ENCODE data around the gene CLASP2.
"Not testable (repeated sequence)": the region's sequence is repeated elsewhere in the genome, so short reads cannot be mapped to it uniquely, and the experiment has no call there.

Gene CLASP2

DNA sequence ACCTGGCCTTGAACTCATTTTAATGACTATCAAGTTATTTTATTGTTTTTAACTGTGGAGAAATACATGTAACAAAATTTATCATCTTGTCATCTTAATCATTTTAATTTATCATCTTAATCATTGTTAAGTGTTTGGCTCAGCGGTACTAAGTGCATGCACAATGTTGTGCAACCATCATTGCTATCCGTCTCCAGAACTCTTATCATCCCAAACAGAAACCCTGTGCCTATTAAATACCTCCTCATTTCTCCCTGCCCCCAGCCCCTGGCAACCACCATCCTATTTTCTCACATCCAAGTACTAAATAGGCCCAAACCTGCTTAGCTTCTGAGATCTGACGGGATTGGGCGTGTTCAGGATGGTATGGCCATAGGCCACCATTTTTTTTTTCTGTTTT is 226.3 kb downstream of the CLASP2 start:
- Histone ChIP-seq H3K27ac (ENCODE audit: low read depth, low read length) (no peak overlapping the region), H3K9me3 (ENCODE audit: control insufficient read depth in 5 of 5, low read length in 5 of 5) (no peaks in the 10 kb centered on the region), H3K4me1 (ENCODE audit: control insufficient read depth in 5 of 5, insufficient read depth in 5 of 5, low read length in 5 of 5) (peaks cover 0 to 3% (median 0%) of the 10 kb centered on the region in 5 donors), H3K27me3 (ENCODE audit: control insufficient read depth in 5 of 5, insufficient read depth in 4 of 5, low read length in 5 of 5) (no peaks in the 10 kb centered on the region), H3K9ac (ENCODE audit: low read length in 5 of 5) (no peak overlapping the region), H3K36me3 (ENCODE audit: control insufficient read depth in 5 of 5, insufficient read depth in 5 of 5, low read length in 5 of 5) (no peaks in the 10 kb centered on the region), H3K4me3 (ENCODE audit: low read depth in 1 of 5, low read length in 5 of 5) (no peak overlapping the region)

DNA sequence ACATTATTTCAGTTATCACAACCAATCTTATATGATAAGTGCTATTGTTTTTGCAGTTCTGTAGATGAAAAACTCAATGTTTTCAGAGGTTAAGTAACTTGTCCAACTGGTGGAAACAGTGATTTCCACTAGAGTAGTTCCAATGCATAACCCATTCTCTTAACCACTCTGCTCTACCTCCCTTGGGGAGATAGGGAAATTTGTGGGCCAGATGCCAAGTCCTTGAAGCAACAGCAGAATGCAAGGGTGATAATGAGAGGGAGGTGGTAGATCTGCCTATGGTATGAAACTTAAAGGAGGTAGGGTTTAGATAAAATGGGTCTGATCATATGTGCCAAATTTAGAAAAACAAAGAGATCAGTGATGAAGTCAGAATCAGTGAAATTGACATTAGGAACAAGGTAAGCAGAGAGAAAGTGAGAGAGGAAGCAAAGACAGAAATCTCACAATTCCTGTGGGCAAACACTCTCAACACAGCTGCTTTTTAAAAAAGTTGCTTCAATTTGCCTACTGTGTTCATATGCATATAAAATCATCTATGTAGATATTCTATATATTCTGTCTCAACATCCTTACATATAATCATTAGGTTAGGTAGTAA is 227.3 kb downstream of the CLASP2 start:
- H3K4me3 ChIP-seq (ENCODE audit: low read depth in 1 of 5, low read length in 5 of 5): no peak overlapping the region
- no peaks in the 10 kb centered on the region for H3K27me3 ChIP-seq (ENCODE audit: control insufficient read depth in 5 of 5, insufficient read depth in 4 of 5, low read length in 5 of 5)
- H3K4me1 ChIP-seq (ENCODE audit: control insufficient read depth in 5 of 5, insufficient read depth in 5 of 5, low read length in 5 of 5): peaks cover 0 to 3% (median 0%) of the 10 kb centered on the region in 5 donors
- no peak overlapping the region for H3K27ac ChIP-seq (ENCODE audit: low read depth, low read length)
- H3K9ac ChIP-seq (ENCODE audit: low read length in 5 of 5): no peak overlapping the region
- H3K9me3 ChIP-seq (ENCODE audit: control insufficient read depth in 5 of 5, low read length in 5 of 5): no peaks in the 10 kb centered on the region
- H3K36me3 ChIP-seq (ENCODE audit: control insufficient read depth in 5 of 5, insufficient read depth in 5 of 5, low read length in 5 of 5): no peaks in the 10 kb centered on the region

DNA sequence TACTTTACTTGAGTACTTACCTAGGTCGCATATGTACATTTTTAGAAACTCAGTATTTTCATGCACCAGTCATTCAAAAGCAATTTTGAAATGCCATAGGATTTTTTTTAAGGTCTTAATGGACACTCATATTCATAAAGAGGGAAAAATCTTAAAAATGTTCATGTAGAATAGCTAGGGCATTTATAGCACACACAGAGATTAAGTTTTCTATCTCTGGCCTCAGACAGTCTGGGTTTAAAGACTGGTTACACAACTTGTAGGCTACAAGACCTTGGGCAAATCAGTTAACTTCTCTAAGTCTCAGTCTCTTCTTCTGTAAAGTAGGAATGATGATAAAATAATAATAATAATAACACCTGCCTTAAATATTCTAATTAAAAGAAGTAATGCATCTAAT is 229.4 kb downstream of the CLASP2 start:
- Histone ChIP-seq H3K9ac (ENCODE audit: low read length in 5 of 5) (no peak overlapping the region), H3K9me3 (ENCODE audit: control insufficient read depth in 5 of 5, low read length in 5 of 5) (no peaks in the 10 kb centered on the region), H3K27ac (ENCODE audit: low read depth, low read length) (no peak overlapping the region), H3K4me3 (ENCODE audit: low read depth in 1 of 5, low read length in 5 of 5) (no peak overlapping the region), H3K27me3 (ENCODE audit: control insufficient read depth in 5 of 5, insufficient read depth in 4 of 5, low read length in 5 of 5) (no peaks in the 10 kb centered on the region), H3K4me1 (ENCODE audit: control insufficient read depth in 5 of 5, insufficient read depth in 5 of 5, low read length in 5 of 5) (peaks cover 0 to 3% (median 0%) of the 10 kb centered on the region in 5 donors), H3K36me3 (ENCODE audit: control insufficient read depth in 5 of 5, insufficient read depth in 5 of 5, low read length in 5 of 5) (no peaks in the 10 kb centered on the region)

DNA sequence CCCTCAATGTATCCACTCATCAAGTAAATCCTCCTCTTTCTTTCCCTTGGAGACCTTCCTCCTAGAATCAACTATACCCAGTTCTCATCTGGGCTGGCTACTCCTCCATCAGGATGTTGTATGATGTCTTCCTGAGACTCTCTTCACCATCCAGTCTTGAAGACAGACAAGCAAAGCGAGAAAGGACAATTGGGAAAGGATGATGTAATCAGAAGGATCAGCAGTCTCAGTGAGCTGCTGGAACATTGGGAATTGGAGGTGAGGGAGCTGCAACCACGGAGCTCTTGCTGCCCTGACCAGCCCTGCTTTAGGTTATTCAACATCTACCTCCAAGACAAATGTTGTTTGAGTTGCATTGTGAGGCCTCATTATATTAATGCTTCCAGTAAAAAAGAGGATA is 229.8 kb downstream of the CLASP2 start:
- Histone ChIP-seq H3K9me3 (ENCODE audit: control insufficient read depth in 5 of 5, low read length in 5 of 5) (no peaks in the 10 kb centered on the region), H3K9ac (ENCODE audit: low read length in 5 of 5) (no peak overlapping the region), H3K4me1 (ENCODE audit: control insufficient read depth in 5 of 5, insufficient read depth in 5 of 5, low read length in 5 of 5) (peaks cover 0 to 3% (median 0%) of the 10 kb centered on the region in 5 donors), H3K27ac (ENCODE audit: low read depth, low read length) (no peak overlapping the region), H3K4me3 (ENCODE audit: low read depth in 1 of 5, low read length in 5 of 5) (no peak overlapping the region), H3K27me3 (ENCODE audit: control insufficient read depth in 5 of 5, insufficient read depth in 4 of 5, low read length in 5 of 5) (no peaks in the 10 kb centered on the region), H3K36me3 (ENCODE audit: control insufficient read depth in 5 of 5, insufficient read depth in 5 of 5, low read length in 5 of 5) (no peaks in the 10 kb centered on the region)

DNA sequence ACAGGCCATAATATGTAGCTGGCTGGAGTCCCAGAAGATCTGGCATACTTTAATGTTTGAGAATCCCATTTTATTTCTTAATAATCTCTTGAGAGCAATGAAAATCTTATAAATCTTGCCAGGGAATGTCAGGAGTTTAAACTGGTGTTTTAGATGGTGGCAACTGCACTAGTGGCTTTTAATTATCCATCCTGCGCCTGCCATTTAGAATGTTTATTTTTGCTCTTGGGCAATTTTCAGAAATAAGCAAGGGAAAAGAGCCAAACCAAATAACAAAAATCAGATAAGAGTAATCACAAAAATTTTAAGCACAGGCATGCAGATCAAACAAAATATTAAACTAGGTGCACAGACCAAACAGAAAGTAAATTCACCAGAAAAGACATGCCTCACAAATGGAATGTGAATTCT is 235.9 kb downstream of the CLASP2 start:
- H3K27ac ChIP-seq (ENCODE audit: low read depth, low read length): no peak overlapping the region
- H3K4me3 ChIP-seq (ENCODE audit: low read depth in 1 of 5, low read length in 5 of 5): no peak overlapping the region
- no peaks in the 10 kb centered on the region for H3K36me3 ChIP-seq (ENCODE audit: control insufficient read depth in 5 of 5, insufficient read depth in 5 of 5, low read length in 5 of 5)
- peaks cover 0 to 12% (median 4%) of the 10 kb centered on the region in 5 donors for H3K4me1 ChIP-seq (ENCODE audit: control insufficient read depth in 5 of 5, insufficient read depth in 5 of 5, low read length in 5 of 5)
- H3K27me3 ChIP-seq (ENCODE audit: control insufficient read depth in 5 of 5, insufficient read depth in 4 of 5, low read length in 5 of 5): no peaks in the 10 kb centered on the region
- H3K9me3 ChIP-seq (ENCODE audit: control insufficient read depth in 5 of 5, low read length in 5 of 5): peaks cover 0 to 7% (median 0%) of the 10 kb centered on the region in 5 donors
- no peak overlapping the region for H3K9ac ChIP-seq (ENCODE audit: low read length in 5 of 5)

DNA sequence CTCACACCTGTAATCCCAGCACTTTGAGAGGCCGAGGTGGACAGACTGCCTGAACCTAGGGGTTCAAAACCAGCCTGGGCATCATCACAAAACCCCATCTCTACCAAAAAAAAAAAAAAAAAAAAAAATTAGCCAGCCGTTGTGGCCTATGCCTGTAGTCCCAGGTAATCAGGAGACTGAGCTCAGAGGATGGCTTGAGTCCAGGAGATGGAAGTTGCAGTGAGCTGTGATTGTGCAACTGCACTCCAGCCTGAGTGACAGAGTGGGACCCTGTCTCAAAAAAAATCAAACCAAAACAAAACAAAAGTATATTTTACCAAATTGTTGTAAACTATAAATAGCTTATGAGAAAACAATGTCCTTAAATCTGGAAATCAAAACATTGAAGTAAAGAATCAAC is 243.2 kb downstream of the CLASP2 start:
- H3K27me3 ChIP-seq (ENCODE audit: control insufficient read depth in 5 of 5, insufficient read depth in 4 of 5, low read length in 5 of 5): no peaks in the 10 kb centered on the region
- H3K9me3 ChIP-seq (ENCODE audit: control insufficient read depth in 5 of 5, low read length in 5 of 5): peaks cover 0 to under 1% (median 0%) of the 10 kb centered on the region in 5 donors
- no peaks in the 10 kb centered on the region for H3K36me3 ChIP-seq (ENCODE audit: control insufficient read depth in 5 of 5, insufficient read depth in 5 of 5, low read length in 5 of 5)
- H3K9ac ChIP-seq (ENCODE audit: low read length in 5 of 5): no peak overlapping the region
- H3K4me3 ChIP-seq (ENCODE audit: low read depth in 1 of 5, low read length in 5 of 5): no peak overlapping the region
- H3K4me1 ChIP-seq (ENCODE audit: control insufficient read depth in 5 of 5, insufficient read depth in 5 of 5, low read length in 5 of 5): no peaks in the 10 kb centered on the region
- no peak overlapping the region for H3K27ac ChIP-seq (ENCODE audit: low read depth, low read length)

DNA sequence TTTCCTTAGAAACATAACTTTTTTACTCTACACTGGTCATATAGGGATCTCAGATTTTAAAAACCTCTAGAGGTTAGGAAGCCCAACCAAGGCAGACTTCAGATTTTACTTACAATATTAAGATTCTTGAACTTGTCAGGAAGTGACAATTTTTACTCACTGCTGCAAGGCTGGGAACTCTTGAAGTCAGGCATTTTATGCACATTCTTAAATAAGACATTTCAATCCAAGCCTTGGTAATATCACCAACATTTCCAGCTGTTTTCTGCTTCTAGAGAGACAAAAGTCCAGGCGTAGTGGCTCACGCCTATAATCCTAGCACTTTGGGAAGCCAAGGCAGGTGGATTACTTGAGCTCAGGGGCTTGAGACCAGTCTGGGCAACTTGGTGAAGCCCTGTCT is 244.2 kb downstream of the CLASP2 start:
- Histone ChIP-seq H3K4me3 (ENCODE audit: low read depth in 1 of 5, low read length in 5 of 5) (no peak overlapping the region), H3K9me3 (ENCODE audit: control insufficient read depth in 5 of 5, low read length in 5 of 5) (no peaks in the 10 kb centered on the region), H3K27me3 (ENCODE audit: control insufficient read depth in 5 of 5, insufficient read depth in 4 of 5, low read length in 5 of 5) (no peaks in the 10 kb centered on the region), H3K27ac (ENCODE audit: low read depth, low read length) (no peak overlapping the region), H3K36me3 (ENCODE audit: control insufficient read depth in 5 of 5, insufficient read depth in 5 of 5, low read length in 5 of 5) (no peaks in the 10 kb centered on the region), H3K9ac (ENCODE audit: low read length in 5 of 5) (no peak overlapping the region), H3K4me1 (ENCODE audit: control insufficient read depth in 5 of 5, insufficient read depth in 5 of 5, low read length in 5 of 5) (no peaks in the 10 kb centered on the region)

DNA sequence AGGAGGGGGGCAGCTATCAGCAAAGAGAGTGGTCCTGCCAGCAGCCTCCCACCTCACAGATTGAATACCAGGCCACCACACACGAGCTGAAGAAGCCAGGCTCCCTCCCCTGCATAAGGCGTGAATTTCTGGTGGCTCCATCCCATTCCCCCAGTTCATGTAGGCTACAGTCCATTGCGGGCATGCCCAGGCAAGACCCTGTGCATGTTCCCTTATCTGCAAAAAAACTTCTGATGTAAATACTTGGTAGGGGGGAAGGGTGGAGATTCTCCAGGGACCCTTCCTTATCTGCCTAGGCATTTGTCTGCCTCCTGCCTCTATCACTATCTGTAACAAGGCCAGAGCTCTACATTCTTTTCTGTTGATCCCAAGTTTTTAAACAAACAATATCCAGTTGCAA is 250.3 kb downstream of the CLASP2 start:
- Histone ChIP-seq H3K4me1 (ENCODE audit: control insufficient read depth in 5 of 5, insufficient read depth in 5 of 5, low read length in 5 of 5) (no peaks in the 10 kb centered on the region), H3K27ac (ENCODE audit: low read depth, low read length) (no peak overlapping the region), H3K4me3 (ENCODE audit: low read depth in 1 of 5, low read length in 5 of 5) (no peak overlapping the region), H3K36me3 (ENCODE audit: control insufficient read depth in 5 of 5, insufficient read depth in 5 of 5, low read length in 5 of 5) (no peaks in the 10 kb centered on the region), H3K9me3 (ENCODE audit: control insufficient read depth in 5 of 5, low read length in 5 of 5) (no peaks in the 10 kb centered on the region), H3K27me3 (ENCODE audit: control insufficient read depth in 5 of 5, insufficient read depth in 4 of 5, low read length in 5 of 5) (no peaks in the 10 kb centered on the region), H3K9ac (ENCODE audit: low read length in 5 of 5) (no peak overlapping the region)

DNA sequence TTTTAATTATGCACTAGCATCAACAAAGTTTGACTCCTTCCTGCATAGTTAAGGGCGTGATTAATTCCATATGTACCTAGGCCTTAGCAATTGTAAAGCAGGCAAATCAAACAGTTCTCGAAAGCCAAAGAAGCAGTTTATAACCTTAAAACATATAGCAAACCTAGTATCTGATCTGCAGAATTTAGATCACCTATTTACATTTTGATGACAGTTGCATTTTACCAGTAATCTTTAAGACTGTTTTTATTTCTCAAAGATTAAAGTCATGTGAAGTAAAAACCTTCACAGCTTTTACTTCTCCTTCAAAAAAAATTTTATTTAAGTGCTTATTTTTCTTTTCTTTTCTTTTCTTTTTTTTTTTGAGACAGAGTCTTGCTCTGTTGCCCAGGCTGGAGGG is 257.0 kb downstream of the CLASP2 start:
- no peaks in the 10 kb centered on the region for H3K36me3 ChIP-seq (ENCODE audit: control insufficient read depth in 5 of 5, insufficient read depth in 5 of 5, low read length in 5 of 5)
- H3K4me1 ChIP-seq (ENCODE audit: control insufficient read depth in 5 of 5, insufficient read depth in 5 of 5, low read length in 5 of 5): no peaks in the 10 kb centered on the region
- no peak overlapping the region for H3K27ac ChIP-seq (ENCODE audit: low read depth, low read length)
- no peak overlapping the region for H3K4me3 ChIP-seq (ENCODE audit: low read depth in 1 of 5, low read length in 5 of 5)
- no peak overlapping the region for H3K9ac ChIP-seq (ENCODE audit: low read length in 5 of 5)
- no peaks in the 10 kb centered on the region for H3K27me3 ChIP-seq (ENCODE audit: control insufficient read depth in 5 of 5, insufficient read depth in 4 of 5, low read length in 5 of 5)
- H3K9me3 ChIP-seq (ENCODE audit: control insufficient read depth in 5 of 5, low read length in 5 of 5): peaks cover 2 to 20% (median 18%) of the 10 kb centered on the region in 5 donors

DNA sequence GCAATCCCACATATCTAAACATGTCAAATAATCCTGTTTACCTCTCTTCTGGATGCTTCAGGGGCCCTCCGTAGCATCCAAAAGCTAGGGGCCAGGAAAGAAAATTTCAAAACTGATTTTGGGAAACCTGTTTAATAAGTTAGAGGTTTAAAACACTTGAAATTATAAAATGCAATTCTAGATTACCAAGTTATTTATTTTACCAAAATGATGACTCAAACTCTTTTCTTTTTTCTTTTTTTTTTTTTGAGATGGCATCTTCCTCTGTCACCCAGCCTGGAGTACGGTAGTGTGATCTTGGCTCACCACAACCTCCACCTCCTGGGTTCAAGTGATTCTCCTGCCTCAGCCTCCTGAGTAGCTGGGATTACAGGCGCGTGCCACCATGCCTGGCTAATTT is 258.5 kb downstream of the CLASP2 start:
- not testable (repeated sequence) for H3K9ac ChIP-seq (ENCODE audit: low read length in 5 of 5); H3K27me3 ChIP-seq (ENCODE audit: control insufficient read depth in 5 of 5, insufficient read depth in 4 of 5, low read length in 5 of 5); H3K36me3 ChIP-seq (ENCODE audit: control insufficient read depth in 5 of 5, insufficient read depth in 5 of 5, low read length in 5 of 5)

More for the DNA sequence above, 258.5 kb downstream of the CLASP2 start:
- not testable (repeated sequence) for H3K4me3 ChIP-seq (ENCODE audit: low read depth in 1 of 5, low read length in 5 of 5); H3K4me1 ChIP-seq (ENCODE audit: control insufficient read depth in 5 of 5, insufficient read depth in 5 of 5, low read length in 5 of 5); H3K27ac ChIP-seq (ENCODE audit: low read depth, low read length)
- H3K9me3 ChIP-seq (ENCODE audit: control insufficient read depth in 5 of 5, low read length in 5 of 5): peaks cover 2 to 20% (median 18%) of the 10 kb centered on the region in 5 donors
